SW 1271 (cell line): Measurements from ENCODE around the gene HNRNPA1L2.
"Not testable (repeated sequence)": the region's sequence is repeated elsewhere in the genome, so short reads cannot be mapped to it uniquely, and the experiment has no call there.

Source experiments
- DNase-seq, 2 experiments: peaks; one replicate each; lab custom pipeline; 2025; lab: John Stamatoyannopoulos, UW

The HNRNPA1L2 gene

GRCh38 chr13:52642131-52642530 is at the start of gene HNRNPA1L2:
Gene HNRNPA1L2, plus strand, starts transcription at chr13:52642431. Its CDS starts 62 bp downstream, at chr13:52642493.
- DNase-seq, result no peak

GRCh38 chr13:52593175-52593574 is 49.1 kb upstream of the HNRNPA1L2 start:
- not testable (repeated sequence) for DNase-seq

- not testable (repeated sequence) for DNase-seq
These were observed 48.4 kb upstream of the HNRNPA1L2 start for GRCh38 chr13:52593812-52594211.

- not testable (repeated sequence) for DNase-seq
These were observed 47.9 kb upstream of the HNRNPA1L2 start for GRCh38 chr13:52594295-52594694.

GRCh38 chr13:52597676-52598075 is 44.6 kb upstream of the HNRNPA1L2 start:
- DNase-seq, result no peak

- DNase-seq, result no peak
These were observed 43.0 kb upstream of the HNRNPA1L2 start for GRCh38 chr13:52599037-52599847.

GRCh38 chr13:52599848-52600603 is 42.2 kb upstream of the HNRNPA1L2 start:
- no peak for DNase-seq

- DNase-seq, result no peak
These were observed 41.6 kb upstream of the HNRNPA1L2 start for GRCh38 chr13:52600666-52601065.

- DNase-seq, result not testable (repeated sequence)
These were observed 38.9 kb upstream of the HNRNPA1L2 start for GRCh38 chr13:52603316-52603715.

- not testable (repeated sequence) for DNase-seq
These were observed 36.1 kb upstream of the HNRNPA1L2 start for GRCh38 chr13:52606126-52606525.

- DNase-seq, result not testable (repeated sequence)
These were observed 35.4 kb upstream of the HNRNPA1L2 start for GRCh38 chr13:52606795-52607194.

- not testable (repeated sequence) for DNase-seq
These were observed 34.0 kb upstream of the HNRNPA1L2 start for GRCh38 chr13:52608184-52608583.

GRCh38 chr13:52609013-52609606 is 33.1 kb upstream of the HNRNPA1L2 start:
- DNase-seq, result peak; percentile 2 to 23

GRCh38 chr13:52610158-52610557 is 32.1 kb upstream of the HNRNPA1L2 start:
- DNase-seq, result not testable (repeated sequence)

GRCh38 chr13:52615134-52615801 is 27.0 kb upstream of the HNRNPA1L2 start:
- no peak for DNase-seq

- DNase-seq, result no peak
These were observed 26.4 kb upstream of the HNRNPA1L2 start for GRCh38 chr13:52615812-52616211.

- peak; percentile 75 to 92 for DNase-seq
These were observed 24.9 kb upstream of the HNRNPA1L2 start for GRCh38 chr13:52617070-52618060.

- not testable (repeated sequence) for DNase-seq
These were observed 11.0 kb upstream of the HNRNPA1L2 start for GRCh38 chr13:52631083-52631690.

- no peak for DNase-seq
These were observed 3.4 kb upstream of the HNRNPA1L2 start for GRCh38 chr13:52638666-52639328.

GRCh38 chr13:52644108-52644507 is 1.9 kb downstream of the HNRNPA1L2 start:
- DNase-seq, result no peak
